ENCODE measurements around the gene LRRC75A. TPM values are rescaled to one million over a fixed set of nuclear protein-coding genes. Genes with fewer than 3 reads are reported as not detected.
A peak's percentile ranks its signal among the peaks of the same experiment; 100 is the strongest.

The LRRC75A gene
- total and polyA plus RNA-seq, 2 of the 13 experiments (the other 11 are each of a cell fraction or from before 2014, with no cell fraction given) = 0.03 TPM; not detected in 1

DNA sequence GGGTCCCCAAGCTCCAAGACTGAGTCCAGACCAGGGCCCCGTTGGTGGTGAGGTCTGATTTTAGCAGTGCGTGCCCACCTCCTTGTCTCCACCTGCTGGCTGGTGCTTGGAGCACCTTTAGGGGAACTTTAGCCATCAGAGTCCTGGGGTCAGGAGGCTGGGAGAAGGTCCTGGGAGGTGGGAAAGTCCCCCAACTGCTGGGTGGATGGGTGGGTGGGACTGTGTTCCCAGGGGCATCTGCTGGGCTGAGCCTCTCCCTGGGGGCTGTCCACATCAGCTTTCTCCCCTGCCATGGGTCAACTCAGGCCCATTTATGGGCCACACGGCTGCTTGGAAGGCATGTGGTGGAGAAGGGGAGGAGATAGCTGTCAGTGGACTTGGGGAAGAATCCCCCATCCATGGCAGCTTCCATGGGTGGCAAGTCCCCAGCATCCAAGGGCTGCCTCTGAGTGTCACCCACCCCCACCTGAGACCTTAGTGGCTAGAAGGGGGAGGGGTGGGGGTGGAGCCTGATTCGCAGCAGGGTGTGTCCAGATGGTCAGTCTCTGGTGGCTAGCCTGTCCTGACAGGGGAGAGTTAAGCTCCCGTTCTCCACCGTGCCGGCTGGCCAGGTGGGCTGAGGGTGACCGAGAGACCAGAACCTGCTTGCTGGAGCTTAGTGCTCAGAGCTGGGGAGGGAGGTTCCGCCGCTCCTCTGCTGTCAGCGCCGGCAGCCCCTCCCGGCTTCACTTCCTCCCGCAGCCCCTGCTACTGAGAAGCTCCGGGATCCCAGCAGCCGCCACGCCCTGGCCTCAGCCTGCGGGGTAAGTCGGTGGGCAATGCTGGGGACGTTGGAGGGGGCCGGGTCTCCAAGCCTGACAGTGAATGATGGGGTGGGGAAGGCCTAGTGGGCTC lies 76.7 kb downstream of the LRRC75A start, which contains the start of gene TRPV2 (continued):
- TF ChIP-seq ZBTB40 (IDR thresholded peaks at IDR 0.05) (no peak), ZBTB40 (CRISPR knock-in tag; IDR thresholded peaks at IDR 0.05) (no peak), IRF2 (CRISPR knock-in tag; IDR thresholded peaks at IDR 0.05) (0 out of 2 replicates have a peak, but pooled peaks have one; percentile 24), HNRNPH1 (optimal IDR thresholded peaks at IDR 0.05; ENCODE audit: low read depth, low read length) (no peak), CSRNP2 (CRISPR knock-in tag; conservative IDR thresholded peaks at IDR 0.05; ENCODE audit: low read depth) (no peak), SP140L (CRISPR knock-in tag; IDR thresholded peaks at IDR 0.05; ENCODE audit: borderline replicate concordance) (no peak), AHR (CRISPR knock-in tag; IDR thresholded peaks at IDR 0.05) (no peak), ZNF333 (CRISPR knock-in tag; IDR thresholded peaks at IDR 0.05; ENCODE audit: borderline replicate concordance) (0 out of 2 replicates have a peak, but pooled peaks have one; percentile 58), TOE1 (CRISPR knock-in tag; IDR thresholded peaks at IDR 0.05) (no peak), IRX3 (CRISPR knock-in tag; IDR thresholded peaks at IDR 0.05; ENCODE audit: borderline replicate concordance, low read depth) (0 out of 2 replicates have a peak, but pooled peaks have one; percentile 23), MBNL3 (CRISPR knock-in tag; conservative IDR thresholded peaks at IDR 0.05) (no peak)
- TF ChIP-seq, protein P1, sequence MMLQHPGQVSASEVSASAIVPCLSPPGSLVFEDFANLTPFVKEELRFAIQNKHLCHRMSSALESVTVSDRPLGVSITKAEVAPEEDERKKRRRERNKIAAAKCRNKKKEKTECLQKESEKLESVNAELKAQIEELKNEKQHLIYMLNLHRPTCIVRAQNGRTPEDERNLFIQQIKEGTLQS (CRISPR knock-in tag; IDR thresholded peaks at IDR 0.05) = no peak
- TF ChIP-seq, protein P2, sequence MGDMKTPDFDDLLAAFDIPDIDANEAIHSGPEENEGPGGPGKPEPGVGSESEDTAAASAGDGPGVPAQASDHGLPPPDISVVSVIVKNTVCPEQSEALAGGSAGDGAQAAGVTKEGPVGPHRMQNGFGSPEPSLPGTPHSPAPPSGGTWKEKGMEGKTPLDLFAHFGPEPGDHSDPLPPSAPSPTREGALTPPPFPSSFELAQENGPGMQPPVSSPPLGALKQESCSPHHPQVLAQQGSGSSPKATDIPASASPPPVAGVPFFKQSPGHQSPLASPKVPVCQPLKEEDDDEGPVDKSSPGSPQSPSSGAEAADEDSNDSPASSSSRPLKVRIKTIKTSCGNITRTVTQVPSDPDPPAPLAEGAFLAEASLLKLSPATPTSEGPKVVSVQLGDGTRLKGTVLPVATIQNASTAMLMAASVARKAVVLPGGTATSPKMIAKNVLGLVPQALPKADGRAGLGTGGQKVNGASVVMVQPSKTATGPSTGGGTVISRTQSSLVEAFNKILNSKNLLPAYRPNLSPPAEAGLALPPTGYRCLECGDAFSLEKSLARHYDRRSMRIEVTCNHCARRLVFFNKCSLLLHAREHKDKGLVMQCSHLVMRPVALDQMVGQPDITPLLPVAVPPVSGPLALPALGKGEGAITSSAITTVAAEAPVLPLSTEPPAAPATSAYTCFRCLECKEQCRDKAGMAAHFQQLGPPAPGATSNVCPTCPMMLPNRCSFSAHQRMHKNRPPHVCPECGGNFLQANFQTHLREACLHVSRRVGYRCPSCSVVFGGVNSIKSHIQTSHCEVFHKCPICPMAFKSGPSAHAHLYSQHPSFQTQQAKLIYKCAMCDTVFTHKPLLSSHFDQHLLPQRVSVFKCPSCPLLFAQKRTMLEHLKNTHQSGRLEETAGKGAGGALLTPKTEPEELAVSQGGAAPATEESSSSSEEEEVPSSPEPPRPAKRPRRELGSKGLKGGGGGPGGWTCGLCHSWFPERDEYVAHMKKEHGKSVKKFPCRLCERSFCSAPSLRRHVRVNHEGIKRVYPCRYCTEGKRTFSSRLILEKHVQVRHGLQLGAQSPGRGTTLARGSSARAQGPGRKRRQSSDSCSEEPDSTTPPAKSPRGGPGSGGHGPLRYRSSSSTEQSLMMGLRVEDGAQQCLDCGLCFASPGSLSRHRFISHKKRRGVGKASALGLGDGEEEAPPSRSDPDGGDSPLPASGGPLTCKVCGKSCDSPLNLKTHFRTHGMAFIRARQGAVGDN (CRISPR knock-in tag; IDR thresholded peaks at IDR 0.05) = peak; percentile 67
